HG02943 (cell line): ENCODE data around the gene PCDHB14.
"Not testable (repeated sequence)": the region's sequence is repeated elsewhere in the genome, so short reads cannot be mapped to it uniquely, and the experiment has no call there.

Source experiments
- ATAC-seq: cut with Tn5 transposase; IDR thresholded peaks from one replicate; pipeline ENCODE4 v1.9.1; 2021; ENCODE audit warnings: mild to moderate bottlenecking, low read depth, moderate library complexity; ENCODE audit not compliant: unreplicated experiment

Gene PCDHB14

GRCh38 chr5:141208478-141208877 lies 14.7 kb upstream of the PCDHB14 start, which contains the start of gene PCDHB12:
Gene PCDHB12, plus strand, starts transcription at chr5:141208719. Its CDS starts 189 bp downstream, at chr5:141208908.
- ATAC-seq = no peak

DNA sequence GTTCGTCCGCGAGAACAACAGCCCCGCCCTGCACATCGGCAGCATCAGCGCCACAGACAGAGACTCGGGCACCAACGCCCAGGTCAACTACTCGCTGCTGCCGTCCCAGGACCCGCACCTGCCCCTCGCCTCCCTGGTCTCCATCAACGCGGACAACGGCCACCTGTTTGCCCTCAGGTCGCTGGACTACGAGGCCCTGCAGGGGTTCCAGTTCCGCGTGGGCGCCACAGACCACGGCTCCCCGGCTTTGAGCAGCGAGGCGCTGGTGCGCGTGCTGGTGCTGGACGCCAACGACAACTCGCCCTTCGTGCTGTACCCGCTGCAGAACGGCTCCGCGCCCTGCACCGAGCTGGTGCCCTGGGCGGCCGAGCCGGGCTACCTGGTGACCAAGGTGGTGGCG lies 12.9 kb upstream of the PCDHB14 start:
- not testable (repeated sequence) for ATAC-seq

GRCh38 chr5:141210849-141211248 lies 12.3 kb upstream of the PCDHB14 start:
- not testable (repeated sequence) for ATAC-seq

DNA sequence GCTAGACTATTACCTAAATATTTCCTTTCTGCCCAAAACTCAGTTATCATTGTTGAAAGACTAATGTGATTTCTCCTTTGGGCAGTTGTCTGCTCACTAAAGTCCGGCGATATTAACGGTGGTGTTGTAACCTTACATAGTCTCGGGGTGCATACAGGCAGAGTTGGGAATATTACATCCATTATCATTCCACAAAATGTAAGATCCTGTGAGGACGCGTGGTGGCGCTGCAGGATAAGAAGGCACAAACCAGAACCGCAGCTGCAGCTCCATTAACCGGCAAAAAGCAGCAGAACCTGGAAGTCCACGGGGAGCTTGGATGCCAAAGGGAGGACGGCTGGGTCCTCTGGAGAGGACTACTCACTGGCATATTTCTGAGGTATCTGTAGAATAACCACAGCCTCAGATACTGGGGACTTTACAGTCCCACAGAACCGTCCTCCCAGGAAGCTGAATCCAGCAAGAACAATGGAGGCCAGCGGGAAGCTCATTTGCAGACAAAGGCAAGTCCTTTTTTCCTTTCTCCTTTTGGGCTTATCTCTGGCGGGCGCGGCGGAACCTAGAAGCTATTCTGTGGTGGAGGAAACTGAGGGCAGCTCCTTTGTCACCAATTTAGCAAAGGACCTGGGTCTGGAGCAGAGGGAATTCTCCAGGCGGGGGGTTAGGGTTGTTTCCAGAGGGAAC lies 9.3 kb upstream of the PCDHB14 start, which contains the start of gene PCDHB13:
PCDHB13 (plus strand) TSS at position 264 of the 684 bp plus-strand sequence; CDS start at position 469, 205 bp downstream.
- ATAC-seq = not testable (repeated sequence)

DNA sequence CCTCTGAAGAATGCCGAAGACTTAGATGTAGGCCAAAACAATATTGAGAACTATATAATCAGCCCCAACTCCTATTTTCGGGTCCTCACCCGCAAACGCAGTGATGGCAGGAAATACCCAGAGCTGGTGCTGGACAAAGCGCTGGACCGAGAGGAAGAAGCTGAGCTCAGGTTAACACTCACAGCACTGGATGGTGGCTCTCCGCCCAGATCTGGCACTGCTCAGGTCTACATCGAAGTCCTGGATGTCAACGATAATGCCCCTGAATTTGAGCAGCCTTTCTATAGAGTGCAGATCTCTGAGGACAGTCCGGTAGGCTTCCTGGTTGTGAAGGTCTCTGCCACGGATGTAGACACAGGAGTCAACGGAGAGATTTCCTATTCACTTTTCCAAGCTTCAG lies 8.6 kb upstream of the PCDHB14 start:
- not testable (repeated sequence) for ATAC-seq

DNA sequence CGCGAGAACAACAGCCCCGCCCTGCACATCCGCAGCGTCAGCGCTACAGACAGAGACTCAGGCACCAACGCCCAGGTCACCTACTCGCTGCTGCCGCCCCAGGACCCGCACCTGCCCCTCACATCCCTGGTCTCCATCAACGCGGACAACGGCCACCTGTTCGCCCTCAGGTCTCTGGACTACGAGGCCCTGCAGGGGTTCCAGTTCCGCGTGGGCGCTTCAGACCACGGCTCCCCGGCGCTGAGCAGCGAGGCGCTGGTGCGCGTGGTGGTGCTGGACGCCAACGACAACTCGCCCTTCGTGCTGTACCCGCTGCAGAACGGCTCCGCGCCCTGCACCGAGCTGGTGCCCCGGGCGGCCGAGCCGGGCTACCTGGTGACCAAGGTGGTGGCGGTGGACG lies 7.6 kb upstream of the PCDHB14 start:
- ATAC-seq = not testable (repeated sequence)

- not testable (repeated sequence) for ATAC-seq
Measured at GRCh38 chr5:141216035-141216434, 7.1 kb upstream of the PCDHB14 start.

- ATAC-seq = not testable (repeated sequence)
Measured at GRCh38 chr5:141224844-141225243, 1.7 kb downstream of the PCDHB14 start.

- not testable (repeated sequence) for ATAC-seq
Measured at GRCh38 chr5:141225421-141225820, 2.3 kb downstream of the PCDHB14 start.

GRCh38 chr5:141234109-141234667 lies 11.0 kb downstream of the PCDHB14 start:
- no peak for ATAC-seq

- not testable (repeated sequence) for ATAC-seq
Measured at GRCh38 chr5:141235922-141236321, 12.8 kb downstream of the PCDHB14 start.

GRCh38 chr5:141236516-141237313 lies 13.6 kb downstream of the PCDHB14 start:
- no peak for ATAC-seq

- ATAC-seq = no peak
Measured at GRCh38 chr5:141241496-141241895, 18.4 kb downstream of the PCDHB14 start.

DNA sequence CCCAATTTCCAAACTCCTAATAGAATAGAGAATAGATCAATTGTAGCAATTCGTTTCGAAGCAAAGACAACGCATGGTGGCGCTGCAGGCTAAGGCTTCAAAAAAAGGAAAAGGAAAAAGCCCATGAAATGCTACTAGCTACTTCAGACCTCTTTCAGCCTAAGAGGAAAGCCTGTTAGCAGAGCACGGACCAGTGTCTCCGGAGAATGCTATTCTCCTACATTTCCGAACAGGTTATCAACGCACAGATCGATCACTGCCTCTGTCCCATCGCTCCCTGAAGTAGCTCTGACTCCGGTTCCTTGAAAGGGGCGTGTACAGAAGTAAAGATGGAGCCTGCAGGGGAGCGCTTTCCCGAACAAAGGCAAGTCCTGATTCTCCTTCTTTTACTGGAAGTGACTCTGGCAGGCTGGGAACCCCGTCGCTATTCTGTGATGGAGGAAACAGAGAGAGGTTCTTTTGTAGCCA lies 22.1 kb downstream of the PCDHB14 start, which contains the start of gene PCDHB15:
PCDHB15 (plus strand) TSS at position 146 of the 468 bp plus-strand sequence; CDS start at position 330, 184 bp downstream.
- ATAC-seq = no peak

DNA sequence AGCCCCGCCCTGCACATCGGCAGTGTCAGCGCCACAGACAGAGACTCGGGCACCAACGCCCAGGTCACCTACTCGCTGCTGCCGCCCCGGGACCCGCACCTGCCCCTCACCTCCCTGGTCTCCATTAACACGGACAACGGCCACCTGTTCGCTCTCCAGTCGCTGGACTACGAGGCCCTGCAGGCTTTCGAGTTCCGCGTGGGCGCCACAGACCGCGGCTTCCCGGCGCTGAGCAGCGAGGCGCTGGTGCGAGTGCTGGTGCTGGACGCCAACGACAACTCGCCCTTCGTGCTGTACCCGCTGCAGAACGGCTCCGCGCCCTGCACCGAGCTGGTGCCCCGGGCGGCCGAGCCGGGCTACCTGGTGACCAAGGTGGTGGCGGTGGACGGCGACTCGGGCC lies 23.8 kb downstream of the PCDHB14 start:
- not testable (repeated sequence) for ATAC-seq

GRCh38 chr5:141247434-141247833 lies 24.3 kb downstream of the PCDHB14 start:
- not testable (repeated sequence) for ATAC-seq

- no peak for ATAC-seq
Measured at GRCh38 chr5:141250576-141250975, 27.4 kb downstream of the PCDHB14 start.

GRCh38 chr5:141258464-141258863 lies 35.3 kb downstream of the PCDHB14 start:
- no peak for ATAC-seq

DNA sequence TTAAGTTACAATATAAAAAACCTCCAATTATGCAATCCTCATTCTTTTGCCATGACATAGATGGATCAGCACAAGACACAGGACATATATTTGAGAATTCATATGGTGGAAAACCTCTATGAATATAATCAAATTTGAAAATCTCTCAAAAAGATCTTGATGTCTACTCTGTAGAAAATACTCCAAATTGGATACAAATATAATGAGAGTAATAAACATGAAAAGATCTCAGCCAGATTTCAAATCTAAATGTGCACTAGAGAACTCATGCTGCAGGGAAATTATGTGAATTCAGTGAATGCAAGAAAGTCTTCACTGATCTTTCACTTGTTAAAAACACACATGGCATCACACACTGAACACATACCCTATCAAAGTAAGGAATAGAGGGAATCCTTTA lies 35.8 kb downstream of the PCDHB14 start:
- no peak for ATAC-seq

DNA sequence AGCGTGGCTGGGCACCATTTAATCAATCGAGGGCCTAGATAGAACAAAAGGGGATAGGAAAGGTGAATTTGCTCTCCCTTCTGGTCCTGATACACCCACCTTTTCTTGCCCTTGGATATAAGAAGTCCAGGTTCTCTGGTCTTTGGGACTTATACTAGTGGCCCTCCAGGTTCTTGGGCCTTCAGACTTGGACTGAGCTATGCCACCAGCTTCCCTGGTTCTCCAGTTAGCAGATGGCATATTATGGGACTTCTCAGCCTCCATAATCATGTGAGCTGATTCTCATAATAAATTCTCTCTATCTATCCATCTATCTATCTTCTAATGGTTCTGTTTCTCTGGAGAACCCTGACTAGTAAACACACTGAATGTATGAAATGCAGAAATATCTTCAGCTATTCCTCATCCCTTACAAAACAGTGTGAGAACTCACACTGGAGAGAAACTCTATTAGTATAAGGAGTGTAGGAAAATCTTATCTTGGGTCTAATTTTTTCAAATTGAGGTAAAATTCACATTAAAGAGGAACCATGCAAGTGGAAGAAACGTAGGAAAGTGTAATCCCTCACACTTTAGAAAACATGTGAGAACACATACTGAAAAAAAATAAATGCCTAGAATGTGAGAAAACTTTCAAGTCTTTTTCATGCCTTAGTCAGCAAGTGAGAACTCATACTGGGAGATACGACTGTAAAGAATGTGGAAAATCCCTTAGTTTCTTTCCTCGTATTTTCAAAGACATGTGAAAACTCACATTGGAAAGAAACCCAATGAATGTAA lies 37.5 kb downstream of the PCDHB14 start:
- no peak for ATAC-seq
